Measurements from ENCODE around the gene SLC7A6OS. TPM values are rescaled to one million over a fixed set of nuclear protein-coding genes. Genes with fewer than 3 reads are reported as not detected.

The SLC7A6OS gene
- total RNA-seq, 1 experiment from 2014 or later = 24.5 TPM

GRCh38 chr16:68319185-68319908, 8.6 kb upstream of the SLC7A6OS start:
- H3K27ac Mint-ChIP-seq = peak overlapping the region in 2 of 3 experiments; percentile 37 to 56; a peak in 3 of 7 replicates
- H3K23ac ChIP-seq (ENCODE audit: insufficient read length, low read depth, low read length) = no peak overlapping the region
- no peak overlapping the region for H3K4ac ChIP-seq (ENCODE audit: low read depth, low read length)
- no peaks in the 10 kb centered on the region for H3K9me3 Mint-ChIP-seq
- H2BK5ac ChIP-seq (ENCODE audit: insufficient read length, low read length) = no peak overlapping the region
- no peak overlapping the region for H2BK120ac ChIP-seq (ENCODE audit: low read depth, low read length, poor library complexity, severe bottlenecking)
- H3K79me1 ChIP-seq (ENCODE audit: insufficient read depth, low read depth, low read length, poor library complexity, severe bottlenecking) = no peaks in the 10 kb centered on the region
- H3K27me3 ChIP-seq (ENCODE audit: insufficient read depth, low read length) = no peaks in the 10 kb centered on the region
- H3K4me3 Mint-ChIP-seq = no peak overlapping the region
- no peak overlapping the region for H3K56ac ChIP-seq (ENCODE audit: insufficient read length, low read depth, low read length)
- H4K91ac ChIP-seq (ENCODE audit: insufficient read length, low read depth, low read length) = no peak overlapping the region
- no peak overlapping the region for H2BK15ac ChIP-seq (ENCODE audit: low read depth, low read length)
- H3K4me1 ChIP-seq (ENCODE audit: insufficient read depth, low read length) = no peaks in the 10 kb centered on the region
- no peaks in the 10 kb centered on the region for H4K20me1 ChIP-seq (ENCODE audit: control insufficient read depth, insufficient read depth, insufficient read length)
- peaks cover 4 to 6% of the 10 kb centered on the region in 2 experiments for H3K4me1 Mint-ChIP-seq
- H2BK20ac ChIP-seq (ENCODE audit: low read depth, low read length, poor library complexity, severe bottlenecking) = no peak overlapping the region
- no peak overlapping the region for H3K18ac ChIP-seq (ENCODE audit: insufficient read length, low read depth, low read length)
- H4K8ac ChIP-seq (replicated peaks; ENCODE audit: insufficient read length, low read depth, low read length) = no peak overlapping the region
- no peak overlapping the region for H2BK12ac ChIP-seq (ENCODE audit: insufficient read length, low read depth, low read length)
- no peaks in the 10 kb centered on the region for H3K9me3 ChIP-seq (ENCODE audit: control insufficient read depth, low read depth, low read length)
- H3K4me2 ChIP-seq (ENCODE audit: insufficient read depth, insufficient read length, low read length) = no peak overlapping the region
- no peak overlapping the region for H4K5ac ChIP-seq (ENCODE audit: insufficient read length, low read depth, low read length)
- TF ChIP-seq CTCF (conservative IDR thresholded peaks at IDR 0.05) = no peak
- no peak overlapping the region for H3K9ac ChIP-seq (ENCODE audit: extremely low read depth, insufficient read length, low read length)
- H3K36me3 Mint-ChIP-seq (ENCODE audit: insufficient read depth in 1 of 3, low read depth in 3 of 3) = peaks cover 23 to 58% (median 40%) of the 10 kb centered on the region in 3 experiments; a peak in 6 of 7 replicates
- no peaks in the 10 kb centered on the region for H3K23me2 ChIP-seq (ENCODE audit: insufficient read length, low read depth, low read length, poor library complexity, severe bottlenecking)
- H3K79me2 ChIP-seq (ENCODE audit: insufficient read depth, low read length) = no peaks in the 10 kb centered on the region
- no CpG with 5 or more reads among the region's 6 CpGs for WGBS (ENCODE audit: extremely low coverage, insufficient read length, low lambda C conversion rate)
- no peak for DNase-seq
- H3K27ac ChIP-seq (ENCODE audit: insufficient read length, low read depth, low read length) = no peak overlapping the region
- H3K27me3 Mint-ChIP-seq (ENCODE audit: low read depth) = no peaks in the 10 kb centered on the region
- no peak overlapping the region for H2AFZ ChIP-seq (ENCODE audit: low read length)
- no peak overlapping the region for H3T11ph ChIP-seq (ENCODE audit: low read length)
- no peak overlapping the region for H2AK5ac ChIP-seq (ENCODE audit: insufficient read length, low read length)
- no peak overlapping the region for H3K14ac ChIP-seq (ENCODE audit: insufficient read depth, low read length)
